GM19025 (cell line): Measurements from ENCODE around the gene UTF1.
"Not testable (repeated sequence)": the region's sequence is repeated elsewhere in the genome, so short reads cannot be mapped to it uniquely, and the experiment has no call there.

ENCODE experiments used
- ATAC-seq: cut with Tn5 transposase; IDR thresholded peaks from one replicate; pipeline ENCODE4 v1.9.1; 2021; ENCODE audit warnings: mild to moderate bottlenecking, low read depth, moderate library complexity; ENCODE audit not compliant: unreplicated experiment

UTF1 gene

DNA sequence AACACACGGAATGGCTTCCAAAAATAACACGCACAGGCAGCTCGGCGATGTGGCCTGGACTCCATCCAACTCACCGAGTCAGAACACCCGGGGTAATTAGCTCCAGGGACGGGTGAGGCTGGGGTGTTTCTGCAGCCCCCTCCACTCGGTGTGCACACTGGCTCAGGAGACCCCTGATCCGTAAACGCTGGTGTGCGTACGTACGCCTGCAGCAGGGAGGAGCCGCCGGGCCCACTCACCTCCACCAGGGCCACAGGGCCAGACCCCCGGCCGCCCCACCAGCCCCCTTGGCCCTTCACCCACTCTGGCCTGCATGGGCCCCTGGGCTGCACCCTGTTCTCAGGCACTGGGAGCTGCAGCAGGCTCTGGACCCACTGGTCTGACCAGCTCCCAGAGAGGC, 22.4 kb upstream of the UTF1 start:
- ATAC-seq = no peak

DNA sequence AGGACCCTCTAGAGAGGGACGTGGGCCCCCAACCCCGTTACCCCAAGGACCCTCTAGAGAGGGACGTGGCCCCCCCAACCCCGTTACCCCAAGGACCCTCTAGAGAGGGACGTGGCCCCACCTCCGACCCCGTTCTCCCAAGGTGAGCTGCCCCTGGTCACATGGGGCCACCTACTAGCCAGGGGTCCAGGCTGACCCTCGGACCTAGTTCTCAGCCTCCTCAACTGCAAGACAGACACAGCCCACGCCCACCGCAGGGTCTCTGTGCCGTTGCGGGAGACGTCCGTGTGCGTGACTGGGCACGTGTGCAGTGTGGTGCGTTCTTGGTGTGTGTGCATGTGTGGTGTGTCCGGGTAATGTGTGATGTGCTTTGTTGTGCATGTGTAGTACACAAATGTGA, 21.6 kb upstream of the UTF1 start:
- no peak for ATAC-seq

DNA sequence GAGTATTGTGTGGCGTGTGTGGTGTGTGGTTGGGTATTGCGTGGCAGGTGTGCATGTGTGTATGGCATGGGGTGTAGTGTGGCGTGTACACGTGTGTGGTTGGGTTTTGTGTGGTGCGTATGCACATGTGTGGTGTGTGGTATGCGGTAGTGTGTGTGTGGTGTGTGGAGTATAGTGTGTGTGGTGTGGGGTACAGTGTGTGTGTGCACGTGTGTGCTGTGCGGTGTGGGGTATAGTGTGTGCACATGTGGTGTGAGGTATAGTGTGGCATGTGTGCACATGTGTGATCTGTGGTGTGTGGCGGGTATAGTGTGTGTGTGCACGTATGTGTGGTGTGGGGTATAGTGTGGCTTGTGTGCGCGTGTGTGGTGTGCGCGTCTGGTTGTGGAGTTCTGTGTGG, 20.9 kb upstream of the UTF1 start:
- no peak for ATAC-seq

- no peak for ATAC-seq
These were observed 20.4 kb upstream of the UTF1 start for GRCh38 chr10:133209641-133210040.

GRCh38 chr10:133210398-133211140, 19.4 kb upstream of the UTF1 start:
- ATAC-seq = no peak

GRCh38 chr10:133211141-133211830, 18.7 kb upstream of the UTF1 start:
- ATAC-seq = no peak

- no peak for ATAC-seq
These were observed 17.8 kb upstream of the UTF1 start for GRCh38 chr10:133211959-133212852.

DNA sequence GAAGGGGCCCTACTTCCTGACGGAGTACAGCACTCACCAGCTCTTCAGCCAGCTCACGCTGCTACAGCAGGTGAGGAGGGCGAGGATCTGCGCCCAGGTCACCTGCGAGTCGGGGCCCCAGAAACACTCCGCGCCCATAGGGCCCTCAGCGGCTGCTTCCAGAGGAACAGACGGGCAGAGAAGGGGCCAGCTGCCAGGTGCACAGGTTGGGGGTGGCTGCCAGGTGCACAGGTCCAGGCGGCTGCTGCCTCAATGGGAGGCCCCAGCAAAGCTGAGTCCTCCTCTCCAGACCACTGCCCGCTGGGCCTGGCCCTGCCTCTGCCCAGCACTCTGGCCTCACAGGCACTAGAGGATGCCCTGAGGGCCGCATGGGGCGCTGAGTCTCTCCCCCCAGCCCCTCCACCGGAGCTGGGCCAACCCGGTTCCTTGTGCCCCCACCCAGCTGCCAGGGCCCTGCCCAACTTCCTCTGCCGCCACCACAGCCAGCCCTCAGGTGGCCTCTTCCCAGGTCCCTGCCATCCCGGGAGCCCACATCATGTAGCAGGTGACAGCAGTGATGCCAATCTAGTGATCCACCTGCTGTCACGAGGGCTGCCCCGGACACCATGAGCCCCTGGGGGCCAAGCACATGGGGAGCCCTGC, 17.0 kb upstream of the UTF1 start:
- no peak for ATAC-seq

DNA sequence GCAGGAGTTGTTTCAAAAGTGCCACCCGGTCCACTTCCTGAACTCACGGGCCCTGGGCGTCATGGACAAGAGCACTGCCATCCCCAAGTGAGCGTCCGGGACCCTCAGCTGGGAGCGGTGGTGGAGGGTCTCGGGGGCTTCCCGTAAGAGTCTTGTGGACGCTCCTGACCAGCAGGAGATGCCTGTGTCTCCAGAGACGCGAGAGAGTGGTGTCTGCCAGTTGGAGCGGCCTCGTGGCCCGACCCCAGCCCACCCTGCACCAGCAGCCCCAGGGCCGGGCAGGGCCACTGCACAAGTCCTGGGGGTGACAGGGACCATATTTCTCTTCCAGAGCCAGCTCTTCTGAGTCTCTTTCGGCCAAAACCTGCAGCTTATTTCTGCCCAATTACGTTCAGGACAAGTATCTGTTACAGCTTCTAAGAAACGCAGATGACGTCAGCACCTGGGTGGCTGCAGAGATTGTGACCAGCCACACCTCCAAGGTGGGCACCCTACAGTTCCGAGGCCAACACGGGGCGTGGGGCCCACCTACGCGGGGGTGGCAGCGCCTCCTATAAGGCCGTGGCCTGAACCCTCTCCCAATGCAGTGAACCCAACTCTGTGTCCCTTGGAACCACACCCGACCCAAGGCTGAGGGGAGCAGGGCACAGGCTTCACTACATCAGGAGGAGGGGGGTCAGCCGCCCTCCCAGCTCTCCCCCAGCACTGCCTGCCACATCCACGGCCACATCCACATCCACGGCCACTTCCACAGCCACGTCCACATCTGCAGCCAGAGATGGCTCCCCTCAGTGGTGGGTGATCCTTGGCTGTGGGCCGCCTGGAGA, 16.2 kb upstream of the UTF1 start:
- ATAC-seq = no peak

DNA sequence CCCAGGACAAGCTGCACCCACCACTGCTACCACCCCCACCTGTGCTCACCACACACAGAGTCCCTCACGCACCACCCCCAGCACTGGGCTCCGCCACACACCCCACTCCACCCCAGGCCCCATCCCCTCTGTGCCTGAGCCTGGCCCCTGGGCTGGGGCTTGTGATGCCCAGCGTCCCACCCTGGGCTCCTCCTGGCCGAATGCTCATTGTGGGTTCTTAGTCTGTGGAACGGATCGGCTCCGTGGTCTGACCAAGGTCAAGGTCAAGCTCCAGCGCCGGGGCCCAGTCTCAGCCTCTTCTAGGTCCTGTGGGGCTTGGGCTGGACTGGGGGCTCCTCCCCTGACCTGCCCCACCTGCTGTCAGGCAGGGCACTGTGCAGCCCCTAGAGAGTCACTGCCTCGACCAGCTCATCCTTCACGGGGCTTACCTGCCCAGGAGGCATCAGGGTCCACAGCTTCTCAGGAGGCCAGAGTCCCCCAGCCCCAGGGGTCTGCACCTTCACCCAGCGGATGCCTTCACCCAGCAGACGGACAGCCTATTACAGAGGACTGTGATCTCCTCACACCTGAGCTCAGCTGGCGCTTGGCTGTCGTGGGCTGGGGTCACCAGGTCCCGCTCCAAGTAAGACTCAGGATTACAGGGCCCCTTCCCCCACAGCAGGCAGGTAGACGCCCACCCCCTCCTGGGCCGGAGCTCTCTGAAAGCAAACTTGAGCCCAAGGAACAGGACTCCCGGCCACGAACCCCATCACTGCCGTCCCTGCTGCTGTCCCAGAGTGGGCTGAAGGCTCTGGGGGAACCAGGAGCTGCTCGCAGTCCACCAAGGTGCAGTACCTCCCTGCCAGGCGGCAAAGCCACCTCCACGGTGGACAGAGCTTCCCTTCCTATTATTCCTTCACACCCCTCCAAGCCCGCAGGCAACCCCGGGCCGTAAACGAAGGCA, 15.3 kb upstream of the UTF1 start:
- no peak for ATAC-seq

DNA sequence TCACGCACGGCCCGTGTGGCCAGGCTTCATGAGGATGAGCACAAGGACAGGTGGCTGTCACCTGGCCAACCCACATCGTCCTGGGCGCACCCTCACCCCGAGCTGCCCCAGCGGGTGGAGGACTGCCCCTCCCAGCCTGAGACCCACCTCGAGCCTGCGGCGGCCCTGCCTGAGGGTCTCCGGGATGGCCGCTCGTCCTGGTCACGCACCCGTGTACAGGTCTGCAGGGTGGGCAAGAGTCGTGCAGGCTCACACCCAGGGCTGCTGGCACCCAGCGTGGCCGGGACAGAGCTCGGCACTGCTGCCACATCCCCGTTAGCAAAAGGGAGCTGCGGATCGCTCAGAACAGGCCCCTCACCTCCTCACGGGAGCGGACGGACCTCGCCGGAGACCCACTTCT, 14.4 kb upstream of the UTF1 start:
- ATAC-seq = no peak

DNA sequence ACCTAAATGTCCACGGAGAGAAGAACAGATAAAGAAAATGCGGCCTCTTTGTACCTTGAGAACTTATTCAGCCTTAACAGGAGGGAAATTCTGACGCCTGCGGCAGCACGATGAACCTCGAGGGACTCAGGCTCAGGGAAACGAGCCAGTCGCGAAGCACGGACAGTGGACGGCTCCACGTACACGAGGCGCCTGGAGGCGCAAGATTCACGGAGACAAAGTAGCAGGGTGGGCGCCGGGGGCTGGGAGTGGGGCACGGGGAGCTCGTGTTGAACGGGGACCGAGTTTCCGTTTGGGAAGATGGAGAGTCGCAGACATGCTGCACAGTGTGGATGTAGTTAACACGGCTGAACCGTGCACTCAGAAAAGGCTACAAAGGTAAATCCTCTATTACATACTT, 13.2 kb upstream of the UTF1 start:
- no peak for ATAC-seq

DNA sequence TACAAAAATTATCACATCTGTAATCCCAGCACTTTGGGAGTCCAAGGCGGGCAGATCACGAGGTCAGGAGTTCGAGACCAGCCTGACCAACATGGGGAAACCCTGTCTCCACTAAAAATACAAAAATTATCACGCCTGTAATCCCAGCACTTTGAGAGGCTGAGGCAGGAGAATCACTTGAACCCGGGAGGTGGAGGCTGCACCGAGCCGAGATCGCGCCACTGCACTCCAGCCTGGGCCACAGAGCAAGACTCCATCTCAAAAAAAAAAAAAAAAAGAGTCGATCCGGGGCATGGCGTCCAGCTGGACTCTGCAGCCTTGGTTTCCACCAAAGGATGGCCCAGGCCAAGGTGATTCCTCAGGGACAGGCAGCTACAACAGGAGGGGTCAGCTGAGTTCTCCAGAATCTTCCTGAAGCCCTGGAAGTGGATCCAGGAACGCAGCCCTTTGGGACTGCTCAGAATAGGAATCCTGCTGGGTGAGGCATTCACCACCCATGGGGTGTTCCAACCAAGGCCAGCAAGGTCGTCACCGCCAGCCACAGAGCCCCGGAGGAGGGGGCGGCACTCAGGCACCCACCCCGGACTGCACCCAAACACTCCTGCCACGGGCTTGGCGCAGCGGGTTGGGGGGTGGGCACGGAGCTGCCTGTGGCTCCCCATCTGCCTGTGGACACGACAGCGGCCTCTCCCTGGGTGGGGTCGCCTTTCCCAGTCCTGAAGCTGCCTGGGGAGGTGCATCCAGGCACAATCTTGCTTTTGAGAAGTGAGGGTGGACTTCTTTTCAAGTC, 12.0 kb upstream of the UTF1 start:
- no peak for ATAC-seq

DNA sequence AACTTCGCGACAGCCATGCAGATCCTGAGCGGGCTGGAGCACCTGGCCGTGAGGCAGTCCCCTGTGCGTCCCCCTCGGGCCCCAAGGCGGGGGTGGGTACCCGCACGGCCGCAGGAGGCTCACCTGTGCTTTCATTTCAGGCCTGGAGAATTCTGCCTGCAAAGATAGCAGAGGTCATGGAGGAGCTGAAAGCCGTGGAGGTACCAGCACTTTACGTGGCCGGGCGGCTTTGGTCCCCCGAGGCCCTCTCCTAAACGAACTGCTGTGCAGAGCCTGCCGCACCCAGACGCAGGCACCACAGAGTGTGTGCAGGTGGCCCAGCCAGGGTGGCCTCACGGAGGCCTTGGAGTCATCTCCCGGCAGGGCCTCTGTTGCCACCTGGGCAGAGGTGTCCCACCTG, 11.1 kb upstream of the UTF1 start:
- no peak for ATAC-seq

DNA sequence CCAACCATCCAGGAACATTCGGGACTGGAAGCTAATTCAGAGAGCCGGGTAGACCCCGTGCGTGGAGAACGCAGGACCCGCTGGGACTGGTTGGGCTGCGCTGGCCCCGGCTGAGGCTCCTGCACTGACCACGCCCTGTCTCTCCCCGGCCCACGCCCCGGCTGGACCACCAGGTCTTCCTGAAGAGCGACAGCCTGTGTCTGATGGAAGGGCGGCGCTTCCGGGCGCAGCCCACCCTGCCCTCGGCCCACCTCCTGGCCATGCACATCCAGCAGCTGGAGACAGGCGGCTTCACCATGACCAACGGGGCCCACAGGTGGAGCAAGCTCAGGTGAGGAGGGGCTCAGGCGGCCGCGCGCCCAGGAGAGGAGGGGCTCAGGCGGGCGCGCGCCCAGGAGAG, 10.2 kb upstream of the UTF1 start:
- ATAC-seq = no peak

GRCh38 chr10:133221331-133221730, 8.7 kb upstream of the UTF1 start:
- no peak for ATAC-seq

GRCh38 chr10:133221756-133222155, 8.3 kb upstream of the UTF1 start:
- not testable (repeated sequence) for ATAC-seq

GRCh38 chr10:133224076-133224475, 5.9 kb upstream of the UTF1 start:
- no peak for ATAC-seq
